Activated CD4-positive, alpha-beta memory T cell treated with anti-CD3 and anti-CD28 coated beads for 36 hours (primary cell): ENCODE measurements around the gene SERBP1. TPM values are rescaled to one million over a fixed set of nuclear protein-coding genes. Genes with fewer than 3 reads are reported as not detected.
A peak's percentile ranks its signal among the peaks of the same experiment; 100 is the strongest.

Source experiments
- CTCF ChIA-PET: fragments of 350-600 bp; sonication (Branson Sonifier 250); formaldehyde crosslinking; loops from one replicate; lab custom pipeline; 2021; ENCODE audit warnings: antibody characterized with exemption, inconsistent platforms; lab: Charles Lee
- POLR2A ChIA-PET: fragments of 350-600 bp; sonication (Branson Sonifier 250); formaldehyde crosslinking; loops from one replicate; lab custom pipeline; 2021; ENCODE audit warnings: antibody characterized with exemption; lab: Charles Lee
- DNase-seq: peaks from one replicate; pipeline ENCODE4 v3.0.0-alpha.2; 2020
- H3K27ac Mint-ChIP-seq: one replicate; pipeline ENCODE4 v1.8.0; 2021; ENCODE audit warnings: mixed read lengths
- H3K27me3 Mint-ChIP-seq: one replicate; pipeline ENCODE4 v1.8.0; 2021; ENCODE audit warnings: mixed read lengths
- H3K36me3 Mint-ChIP-seq: one replicate; pipeline ENCODE4 v1.8.0; 2021; ENCODE audit warnings: mixed read lengths
- H3K4me1 Mint-ChIP-seq: one replicate; pipeline ENCODE4 v1.8.0; 2021; ENCODE audit warnings: low read depth, mixed read lengths
- H3K4me3 Mint-ChIP-seq: one replicate; pipeline ENCODE4 v1.8.0; 2021; ENCODE audit warnings: mild to moderate bottlenecking, mixed read lengths
- H3K9me3 Mint-ChIP-seq: one replicate; pipeline ENCODE4 v1.8.0; 2021; ENCODE audit warnings: mixed read lengths
- intact Hi-C: fragments of 100-400 bp; cut with micrococcal nuclease; formaldehyde crosslinking; loops from one replicate; pipeline ENCODE4 v1.15.1; 2023
- total RNA-seq, 2 experiments: library from RNA; stranded (reverse); gene quantifications; one replicate each; pipeline ENCODE4 v1.2.3, GENCODE V29; 2021

Gene SERBP1
- total RNA-seq, 2 experiments from 2014 or later: 388 to 398 TPM

GRCh38 chr1:67437961-67438360 is 7.8 kb upstream of the SERBP1 start:
- intact Hi-C loops: loop anchor here (10.0 kb wide), 1 partner anchor 453 kb away; no protein-coding TSS in a partner anchor
- POLR2A ChIA-PET: interaction anchor here (1.2 kb wide), 1 partner anchor 9 kb away, joined by 3 read pairs; no protein-coding TSS in a partner anchor

GRCh38 chr1:67436511-67437055 is 6.4 kb upstream of the SERBP1 start:
- Mint-ChIP-seq H3K4me3 (no peak overlapping the region), H3K27ac (no peak overlapping the region), H3K9me3 (no peaks in the 10 kb centered on the region), H3K27me3 (no peaks in the 10 kb centered on the region), H3K36me3 (no peaks in the 10 kb centered on the region), H3K4me1 (peaks cover 31% of the 10 kb centered on the region)
- ChIA-PET POLR2A (no interaction called here), CTCF (interaction anchor here (0.6 kb wide), 1 partner anchor 63 kb away, joined by 5 read pairs; no protein-coding TSS in a partner anchor)
- intact Hi-C loops: loop anchor here (10.0 kb wide), 1 partner anchor 452 kb away; no protein-coding TSS in a partner anchor
- no peak for DNase-seq

More at GRCh38 chr1:67437961-67438360, 7.8 kb upstream of the SERBP1 start:
- Mint-ChIP-seq H3K27me3 (no peaks in the 10 kb centered on the region), H3K4me1 (peaks cover 26% of the 10 kb centered on the region), H3K27ac (no peak overlapping the region), H3K36me3 (no peaks in the 10 kb centered on the region), H3K9me3 (no peaks in the 10 kb centered on the region), H3K4me3 (no peak overlapping the region)
- CTCF ChIA-PET: interaction anchor here (0.6 to 0.8 kb wide), 2 partner anchors 292 to 323 kb away, joined by 3 read pairs; no protein-coding TSS in a partner anchor
- DNase-seq: no peak

GRCh38 chr1:67434491-67434890 is 4.3 kb upstream of the SERBP1 start:
- peaks cover 30% of the 10 kb centered on the region for H3K4me1 Mint-ChIP-seq
- no peak overlapping the region for H3K27ac Mint-ChIP-seq
- no peak overlapping the region for H3K4me3 Mint-ChIP-seq
- H3K9me3 Mint-ChIP-seq: no peaks in the 10 kb centered on the region
- intact Hi-C loops: loop anchor here (5.0 to 10.0 kb wide), 2 partner anchors 53 to 450 kb away; no protein-coding TSS in a partner anchor
- H3K27me3 Mint-ChIP-seq: no peaks in the 10 kb centered on the region
- POLR2A ChIA-PET: interaction anchor here (0.6 kb wide), 1 partner anchor 78 kb away, joined by 5 read pairs; no protein-coding TSS in a partner anchor
- CTCF ChIA-PET: no interaction called here
- DNase-seq: no peak
- H3K36me3 Mint-ChIP-seq: peaks cover 9% of the 10 kb centered on the region

DNA sequence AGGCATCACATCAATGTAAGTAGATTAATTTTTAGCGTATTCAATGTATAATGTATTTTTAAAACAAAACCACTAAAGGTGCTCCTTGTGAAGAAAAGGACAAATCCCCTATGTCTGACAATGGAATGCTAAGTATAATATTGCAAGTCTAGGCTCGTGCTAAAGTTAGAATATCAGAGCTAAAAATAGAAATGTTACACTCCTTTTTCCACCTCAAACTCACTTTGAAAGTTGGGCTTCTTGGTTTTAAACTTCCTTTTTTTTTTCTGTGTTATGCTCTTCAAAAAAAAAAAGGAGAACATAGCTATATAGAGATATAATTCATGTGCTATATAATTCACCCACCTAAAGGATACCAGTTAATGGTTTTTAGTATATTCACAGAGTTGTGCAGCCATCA is 3.6 kb upstream of the SERBP1 start:
- Mint-ChIP-seq H3K36me3 (peaks cover 15% of the 10 kb centered on the region), H3K4me3 (no peak overlapping the region), H3K27me3 (no peaks in the 10 kb centered on the region), H3K27ac (no peak overlapping the region), H3K4me1 (peaks cover 30% of the 10 kb centered on the region), H3K9me3 (no peaks in the 10 kb centered on the region)
- intact Hi-C loops: loop anchor here (5.0 to 10.0 kb wide), 2 partner anchors 53 to 449 kb away; no protein-coding TSS in a partner anchor
- POLR2A ChIA-PET: interaction anchor here (0.6 kb wide), 1 partner anchor 78 kb away, joined by 5 read pairs; no protein-coding TSS in a partner anchor
- CTCF ChIA-PET: interaction anchor here (2.8 kb wide), 1 partner anchor 67 kb away, joined by 13 read pairs; no protein-coding TSS in a partner anchor
- no peak for DNase-seq

GRCh38 chr1:67432745-67433144 is 2.5 kb upstream of the SERBP1 start:
- DNase-seq: no peak
- Mint-ChIP-seq H3K4me3 (no peak overlapping the region), H3K36me3 (peaks cover 25% of the 10 kb centered on the region), H3K27ac (peak overlapping the region; percentile 32), H3K27me3 (no peaks in the 10 kb centered on the region), H3K4me1 (peaks cover 33% of the 10 kb centered on the region), H3K9me3 (no peaks in the 10 kb centered on the region)
- ChIA-PET POLR2A (no interaction called here), CTCF (interaction anchor here (0.7 to 2.8 kb wide), 3 partner anchors 21 to 275 kb away, joined by 3 to 13 read pairs (median 3); no protein-coding TSS in a partner anchor)
- intact Hi-C loops: loop anchor here (5.0 to 10.0 kb wide), 2 partner anchors 55 to 448 kb away; no protein-coding TSS in a partner anchor

DNA sequence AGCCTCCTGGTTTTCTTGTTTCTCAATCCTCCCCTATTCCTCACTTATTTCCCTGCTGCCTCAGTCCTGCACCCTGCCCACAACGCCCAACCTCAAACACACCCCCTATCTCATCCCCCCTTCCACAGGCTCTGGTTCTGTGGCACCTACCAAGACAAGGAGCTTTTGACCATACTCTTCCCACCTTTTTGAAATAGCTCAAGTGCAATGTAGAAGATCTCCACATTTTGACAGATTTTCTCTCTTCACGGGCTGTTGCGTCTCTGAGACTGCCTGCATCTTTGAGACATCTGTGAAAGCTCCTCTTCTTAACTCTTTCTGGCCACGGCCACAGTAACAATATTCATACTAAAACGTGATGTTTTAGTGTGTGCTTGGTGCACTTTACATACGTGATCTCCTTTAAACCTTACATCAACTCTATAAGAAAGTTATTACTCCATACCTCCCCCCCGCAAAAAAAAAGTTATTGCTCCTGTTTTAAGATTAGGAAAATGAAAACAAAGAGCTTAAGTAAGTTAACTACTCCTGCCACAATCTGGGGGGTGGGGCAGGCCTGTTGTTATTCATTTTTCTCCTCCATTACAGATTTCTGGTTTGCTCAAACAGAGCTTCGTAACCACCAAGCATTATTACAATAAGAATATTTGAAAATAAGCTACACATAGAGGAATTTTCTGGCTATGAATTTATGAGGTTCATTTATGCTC is 1.8 kb upstream of the SERBP1 start:
- Mint-ChIP-seq H3K36me3 (peaks cover 33% of the 10 kb centered on the region), H3K9me3 (no peaks in the 10 kb centered on the region), H3K4me3 (peak overlapping the region; percentile 83), H3K27ac (peak overlapping the region; percentile 97), H3K27me3 (no peaks in the 10 kb centered on the region), H3K4me1 (peaks cover 40% of the 10 kb centered on the region)
- no peak for DNase-seq
- intact Hi-C loops: loop anchor here (1.0 to 10.0 kb wide), 8 partner anchors 9 to 447 kb away; no protein-coding TSS in a partner anchor
- POLR2A ChIA-PET: interaction anchor here (1.4 to 4.3 kb wide), 4 partner anchors 31 to 253 kb away, joined by 5 to 32 read pairs (median 10); partner anchors contain the start of gene GADD45A
- CTCF ChIA-PET: interaction anchor here (0.7 to 2.8 kb wide), 5 partner anchors 21 to 274 kb away, joined by 3 to 13 read pairs (median 4); no protein-coding TSS in a partner anchor

- POLR2A ChIA-PET: interaction anchor here (1.3 to 4.3 kb wide), 10 partner anchors 10 to 260 kb away, joined by 3 to 32 read pairs (median 8); partner anchors contain the start of gene GADD45A
- peak overlapping the region; percentile 97 for H3K27ac Mint-ChIP-seq
- peaks cover 38% of the 10 kb centered on the region for H3K36me3 Mint-ChIP-seq
- no peaks in the 10 kb centered on the region for H3K9me3 Mint-ChIP-seq
- CTCF ChIA-PET: interaction anchor here (0.9 to 2.8 kb wide), 3 partner anchors 69 to 219 kb away, joined by 4 to 13 read pairs (median 6); no protein-coding TSS in a partner anchor
- peak overlapping the region; percentile 83 for H3K4me3 Mint-ChIP-seq
- intact Hi-C loops: loop anchor here (1.0 to 10.0 kb wide), 8 partner anchors 10 to 446 kb away; no protein-coding TSS in a partner anchor
- no peaks in the 10 kb centered on the region for H3K27me3 Mint-ChIP-seq
- H3K4me1 Mint-ChIP-seq: peaks cover 43% of the 10 kb centered on the region
- DNase-seq: no peak
These were observed 1.1 kb upstream of the SERBP1 start for GRCh38 chr1:67431156-67431765.

DNA sequence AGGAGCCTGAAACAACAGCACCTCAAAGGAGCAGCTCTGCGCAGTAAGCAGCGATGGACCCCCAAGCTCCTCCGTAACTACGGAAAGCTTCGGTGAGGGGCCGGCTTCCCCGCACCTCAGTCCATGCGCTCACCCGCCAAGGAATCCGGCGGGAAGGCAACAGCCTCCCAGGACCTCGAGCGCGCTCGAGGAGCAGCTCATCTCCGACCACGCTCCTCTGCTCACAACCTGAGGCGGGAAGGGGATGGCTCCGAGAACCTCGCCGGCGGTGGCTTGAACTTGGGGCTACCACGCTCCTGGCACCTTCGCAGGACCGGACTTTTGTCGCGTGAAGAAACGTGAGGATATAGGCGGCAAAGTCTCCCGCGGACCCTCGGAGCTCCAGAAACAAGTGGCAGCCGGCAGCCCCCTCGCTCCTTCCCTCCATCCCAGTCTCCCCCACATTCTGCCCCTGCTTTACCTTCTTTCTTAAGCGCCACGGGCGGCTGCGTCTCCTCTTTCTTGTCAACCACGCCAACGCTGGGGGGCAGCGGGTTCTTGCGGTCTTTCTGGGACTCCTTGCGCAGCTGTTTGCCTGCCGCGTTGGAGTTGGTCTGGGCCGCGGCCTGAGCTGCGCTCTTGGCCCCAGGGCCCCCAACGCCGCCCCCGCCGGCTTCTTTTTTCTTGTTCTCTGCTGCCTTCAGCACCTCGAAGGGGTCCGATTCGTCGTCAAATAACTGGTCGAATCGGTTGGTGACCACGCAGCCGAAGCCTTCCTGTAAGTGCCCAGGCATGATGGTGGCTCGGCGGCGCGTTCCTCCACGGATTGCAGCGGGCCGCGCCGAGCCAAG is 459 bp downstream of the SERBP1 start:
- intact Hi-C loops: loop anchor here (1.0 to 10.0 kb wide), 12 partner anchors 29 to 505 kb away; partner anchors contain the start of genes DNAI4 and MIER1
- DNase-seq: peak; percentile 50
- peak overlapping the region; percentile 83 for H3K4me3 Mint-ChIP-seq
- peaks cover 53% of the 10 kb centered on the region for H3K36me3 Mint-ChIP-seq
- peaks cover 57% of the 10 kb centered on the region for H3K4me1 Mint-ChIP-seq
- CTCF ChIA-PET: interaction anchor here (1.3 to 2.1 kb wide), 5 partner anchors 11 to 217 kb away, joined by 3 to 16 read pairs (median 6); no protein-coding TSS in a partner anchor
- H3K9me3 Mint-ChIP-seq: no peaks in the 10 kb centered on the region
- POLR2A ChIA-PET: interaction anchor here (0.6 to 4.3 kb wide), 16 partner anchors 8 to 376 kb away, joined by 3 to 32 read pairs (median 8); partner anchors contain the start of genes GADD45A, IL23R and SLC35D1
- H3K27me3 Mint-ChIP-seq: no peaks in the 10 kb centered on the region
- peak overlapping the region; percentile 97 for H3K27ac Mint-ChIP-seq

DNA sequence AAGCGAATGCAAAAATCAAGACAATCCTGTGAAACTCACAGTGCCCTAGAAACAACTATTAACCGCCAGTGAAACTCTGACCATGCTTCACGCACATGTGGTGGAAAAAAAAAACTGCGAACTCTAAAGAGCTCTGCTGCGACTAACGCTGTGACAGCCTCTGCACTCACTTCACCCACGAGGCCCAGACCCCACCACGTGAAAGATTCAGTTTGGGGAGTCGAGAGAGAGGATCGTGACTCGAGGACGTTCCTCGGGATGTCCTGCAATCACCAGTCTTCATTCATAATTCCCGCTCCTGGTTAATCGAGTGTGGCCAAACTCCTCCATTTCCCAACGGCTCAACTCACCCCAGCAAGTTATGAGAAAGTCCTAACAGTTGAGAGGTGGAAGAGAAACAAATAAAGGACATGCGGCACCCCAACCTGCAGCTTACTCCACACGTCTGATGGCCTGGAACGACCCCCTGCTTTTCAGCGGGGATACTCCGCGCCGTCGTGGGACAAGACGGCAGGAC is 1.1 kb downstream of the SERBP1 start:
- H3K4me3 Mint-ChIP-seq: peak overlapping the region; percentile 83
- H3K4me1 Mint-ChIP-seq: peaks cover 60% of the 10 kb centered on the region
- intact Hi-C loops: no loop called here
- no peaks in the 10 kb centered on the region for H3K9me3 Mint-ChIP-seq
- ChIA-PET CTCF (interaction anchor here (0.7 to 2.1 kb wide), 7 partner anchors 10 to 216 kb away, joined by 3 to 16 read pairs (median 3); no protein-coding TSS in a partner anchor), POLR2A (interaction anchor here (0.6 to 4.3 kb wide), 14 partner anchors 8 to 267 kb away, joined by 3 to 32 read pairs (median 9); partner anchors contain the start of genes GADD45A and IL23R)
- peaks cover 59% of the 10 kb centered on the region for H3K36me3 Mint-ChIP-seq
- DNase-seq: peak; percentile 47
- H3K27me3 Mint-ChIP-seq: no peaks in the 10 kb centered on the region
- H3K27ac Mint-ChIP-seq: peak overlapping the region; percentile 97

DNA sequence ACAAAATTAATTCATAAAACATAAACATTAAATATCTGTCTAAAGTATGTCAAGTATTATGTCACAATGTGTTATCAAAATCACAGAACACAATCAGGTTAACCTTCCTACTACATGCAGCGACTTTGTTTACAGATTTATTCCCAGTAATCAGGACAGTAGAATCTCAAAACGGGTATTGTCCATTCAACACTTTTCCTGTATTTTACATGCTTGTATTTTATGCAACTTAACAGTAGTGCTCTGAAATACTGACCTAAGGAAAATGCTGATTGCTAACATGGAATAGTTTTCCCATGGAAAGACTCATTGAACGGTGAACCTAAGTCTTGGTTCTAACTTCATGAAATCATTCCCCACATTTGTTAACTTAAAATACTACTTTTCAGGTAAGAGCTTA is 2.3 kb downstream of the SERBP1 start:
- peak overlapping the region; percentile 97 for H3K27ac Mint-ChIP-seq
- no peak for DNase-seq
- H3K4me3 Mint-ChIP-seq: peak overlapping the region; percentile 83
- intact Hi-C loops: loop anchor here (2.0 kb wide), 1 partner anchor 15 kb away; no protein-coding TSS in a partner anchor
- H3K36me3 Mint-ChIP-seq: peaks cover 68% of the 10 kb centered on the region
- POLR2A ChIA-PET: interaction anchor here (0.6 to 4.3 kb wide), 7 partner anchors 9 to 261 kb away, joined by 3 to 32 read pairs (median 13); partner anchors contain the start of genes GADD45A and IL23R
- no peaks in the 10 kb centered on the region for H3K9me3 Mint-ChIP-seq
- no peaks in the 10 kb centered on the region for H3K27me3 Mint-ChIP-seq
- H3K4me1 Mint-ChIP-seq: peaks cover 56% of the 10 kb centered on the region
- CTCF ChIA-PET: interaction anchor here (0.7 to 2.1 kb wide), 7 partner anchors 12 to 243 kb away, joined by 3 to 16 read pairs (median 3); no protein-coding TSS in a partner anchor
